ENCODE results near the gene SDCCAG8. TPM values are rescaled to one million over a fixed set of nuclear protein-coding genes. Genes with fewer than 3 reads are reported as not detected.

The SDCCAG8 gene
- total RNA-seq, 1 donor from 2014 or later, result 92.7 TPM

GRCh38 chr1:243315893-243316292, 60.1 kb downstream of the SDCCAG8 start:
- peaks cover 22% of the 10 kb centered on the region for H3K36me3 ChIP-seq
- ATAC-seq (peak; percentile 27 to 52), DNase-seq (no peak)
- H3K4me1 ChIP-seq, result peaks cover 31% of the 10 kb centered on the region
- intact Hi-C loops (cut with DNase I), result no loop called here
- H3K4me3 ChIP-seq, result no peak overlapping the region
- H3K27me3 ChIP-seq (ENCODE audit: low read depth), result no peaks in the 10 kb centered on the region
- no peaks in the 10 kb centered on the region for H3K9me3 ChIP-seq
- no peak overlapping the region for H3K27ac ChIP-seq
- TF ChIP-seq CTCF (IDR thresholded peaks at IDR 0.05), result no peak

- ATAC-seq, result peak in 1 of 2 donors; percentile 23
Observed at GRCh38 chr1:243316366-243316989, 60.6 kb downstream of the SDCCAG8 start.

GRCh38 chr1:243320224-243320623, 64.4 kb downstream of the SDCCAG8 start:
- intact Hi-C loops (cut with DNase I), result no loop called here
- TF ChIP-seq CTCF (IDR thresholded peaks at IDR 0.05), result no peak

More at GRCh38 chr1:243316366-243316989, 60.6 kb downstream of the SDCCAG8 start:
- no peak overlapping the region for H3K27ac ChIP-seq
- peaks cover 31% of the 10 kb centered on the region for H3K4me1 ChIP-seq
- no peak for TF ChIP-seq CTCF (IDR thresholded peaks at IDR 0.05)
- H3K27me3 ChIP-seq (ENCODE audit: low read depth), result no peaks in the 10 kb centered on the region
- DNase-seq, result no peak
- no peaks in the 10 kb centered on the region for H3K9me3 ChIP-seq
- intact Hi-C loops (cut with DNase I), result no loop called here
- no peak overlapping the region for H3K4me3 ChIP-seq
- peaks cover 22% of the 10 kb centered on the region for H3K36me3 ChIP-seq

GRCh38 chr1:243322326-243322725, 66.5 kb downstream of the SDCCAG8 start:
- no peak for DNase-seq
- ATAC-seq, result no peak
- intact Hi-C loops (cut with DNase I), result no loop called here
- H3K36me3 ChIP-seq, result peaks cover 12% of the 10 kb centered on the region
- H3K4me1 ChIP-seq, result no peaks in the 10 kb centered on the region
- no peaks in the 10 kb centered on the region for H3K27me3 ChIP-seq (ENCODE audit: low read depth)
- TF ChIP-seq CTCF (IDR thresholded peaks at IDR 0.05), result no peak
- H3K4me3 ChIP-seq, result no peak overlapping the region
- H3K27ac ChIP-seq, result no peak overlapping the region
- no peaks in the 10 kb centered on the region for H3K9me3 ChIP-seq

More at GRCh38 chr1:243320224-243320623, 64.4 kb downstream of the SDCCAG8 start:
- ATAC-seq (no peak), DNase-seq (no peak)
- H3K4me3 ChIP-seq, result no peak overlapping the region
- H3K27me3 ChIP-seq (ENCODE audit: low read depth), result no peaks in the 10 kb centered on the region
- no peaks in the 10 kb centered on the region for H3K9me3 ChIP-seq
- H3K27ac ChIP-seq, result no peak overlapping the region
- peaks cover 16% of the 10 kb centered on the region for H3K4me1 ChIP-seq
- H3K36me3 ChIP-seq, result peaks cover 22% of the 10 kb centered on the region

GRCh38 chr1:243323491-243323890, 67.7 kb downstream of the SDCCAG8 start:
- Histone ChIP-seq H3K36me3 (peaks cover 3% of the 10 kb centered on the region), H3K27me3 (ENCODE audit: low read depth) (no peaks in the 10 kb centered on the region), H3K4me3 (no peak overlapping the region), H3K9me3 (no peaks in the 10 kb centered on the region), H3K4me1 (no peaks in the 10 kb centered on the region), H3K27ac (no peak overlapping the region)
- DNase-seq (no peak), ATAC-seq (peak in 1 of 2 donors; percentile 30)
- no peak for TF ChIP-seq CTCF (IDR thresholded peaks at IDR 0.05)
- intact Hi-C loops (cut with DNase I), result no loop called here
